Activated naive CD4-positive, alpha-beta T cell treated with anti-CD3 and anti-CD28 coated beads, Interleukin-2, amount 10 ng/mL, durations not matched to agents 7 days and 5 days (primary cell): ENCODE measurements around the gene CCDC192.

Experiments
- CTCF ChIA-PET: fragments of 350-600 bp; sonication (Branson Sonifier 250); formaldehyde crosslinking; loops from one replicate; lab custom pipeline; 2021; ENCODE audit warnings: antibody characterized with exemption; lab: Charles Lee
- DNase-seq: peaks from one replicate; pipeline ENCODE4 v3.0.0-alpha.2; 2020
- H3K27ac Mint-ChIP-seq: one replicate; pipeline ENCODE4 v1.8.0; 2021; ENCODE audit warnings: mild to moderate bottlenecking, moderate library complexity, mixed read lengths
- H3K27me3 Mint-ChIP-seq: one replicate; pipeline ENCODE4 v1.8.0; 2021; ENCODE audit warnings: mild to moderate bottlenecking, mixed read lengths
- H3K36me3 Mint-ChIP-seq: one replicate; pipeline ENCODE4 v1.8.0; 2021; ENCODE audit warnings: mixed read lengths
- H3K4me1 Mint-ChIP-seq: one replicate; pipeline ENCODE4 v1.8.0; 2021; ENCODE audit warnings: mixed read lengths
- H3K4me3 Mint-ChIP-seq: one replicate; pipeline ENCODE4 v1.8.0; 2021; ENCODE audit warnings: mild to moderate bottlenecking, moderate library complexity, mixed read lengths
- H3K9me3 Mint-ChIP-seq: one replicate; pipeline ENCODE4 v1.8.0; 2021; ENCODE audit warnings: mixed read lengths

Gene CCDC192

DNA sequence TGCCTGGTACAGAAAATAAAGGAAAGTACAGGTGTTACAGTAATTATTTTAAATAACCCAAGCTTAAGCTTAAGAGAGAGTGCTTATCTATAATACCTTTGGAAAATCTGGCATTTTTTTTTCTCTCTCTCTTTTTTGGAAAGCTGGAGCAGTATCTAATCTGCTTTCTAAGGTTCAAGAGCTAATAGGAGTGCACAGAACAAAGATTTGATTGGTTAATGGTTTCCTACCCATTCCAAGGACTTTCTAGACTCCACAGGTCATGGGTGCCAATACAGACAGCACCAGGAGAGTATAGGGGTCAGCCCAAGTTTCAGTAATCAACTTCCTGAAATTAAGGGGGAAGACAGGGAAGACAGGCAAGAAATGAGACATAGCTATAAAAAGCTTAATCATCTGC lies 276.3 kb downstream of the CCDC192 start:
- CTCF ChIA-PET: interaction anchor here (0.5 kb wide), 1 partner anchor 334 kb away, joined by 4 read pairs; no protein-coding TSS in a partner anchor
- Mint-ChIP-seq H3K36me3 (no peaks in the 10 kb centered on the region), H3K27ac (no peak overlapping the region), H3K4me3 (no peak overlapping the region), H3K27me3 (no peaks in the 10 kb centered on the region), H3K4me1 (no peaks in the 10 kb centered on the region), H3K9me3 (no peaks in the 10 kb centered on the region)
- DNase-seq: no peak

DNA sequence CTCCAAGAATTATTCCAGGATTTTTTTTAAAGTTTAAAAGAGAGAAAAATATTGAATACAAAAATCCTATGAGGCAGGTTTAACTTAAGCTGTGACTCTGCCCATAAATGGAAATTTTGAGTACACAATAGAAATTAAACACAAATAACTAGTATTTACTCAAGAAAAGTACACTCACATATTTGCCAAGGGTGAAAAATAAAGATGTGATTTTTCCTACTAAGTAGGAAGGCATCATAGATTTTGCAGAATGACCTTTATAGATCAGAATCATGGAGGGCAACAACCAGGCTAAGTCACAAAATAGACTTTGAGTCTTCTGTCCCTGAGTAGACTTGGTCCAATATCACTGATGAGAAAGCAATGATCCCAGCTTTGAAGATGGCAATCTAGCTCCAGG lies 277.7 kb downstream of the CCDC192 start:
- CTCF ChIA-PET: no interaction called here
- no peaks in the 10 kb centered on the region for H3K36me3 Mint-ChIP-seq

DNA sequence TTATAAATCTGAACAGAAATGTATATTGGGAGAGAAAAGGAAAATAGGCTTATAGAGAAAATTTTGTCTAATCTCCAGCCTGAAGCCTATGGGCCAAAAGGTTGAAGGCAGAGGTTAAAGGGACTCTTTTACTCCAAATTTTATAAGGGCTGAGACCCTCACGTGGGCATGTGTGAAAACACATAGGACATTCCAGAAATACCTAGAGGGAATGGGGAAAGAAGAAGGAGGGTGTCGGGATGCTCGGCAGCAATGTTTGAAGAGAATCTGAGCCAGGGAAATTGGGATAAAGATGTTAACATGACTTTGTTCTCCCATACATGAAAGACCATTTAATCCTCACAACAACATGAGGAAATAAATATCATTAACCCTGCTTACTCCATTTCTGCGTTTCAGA lies 278.3 kb downstream of the CCDC192 start:
- Mint-ChIP-seq H3K36me3 (no peaks in the 10 kb centered on the region), H3K9me3 (no peaks in the 10 kb centered on the region), H3K27me3 (no peaks in the 10 kb centered on the region), H3K4me3 (no peak overlapping the region), H3K4me1 (no peaks in the 10 kb centered on the region), H3K27ac (no peak overlapping the region)
- CTCF ChIA-PET: no interaction called here
- no peak for DNase-seq

More for the DNA sequence above, 277.7 kb downstream of the CCDC192 start:
- no peak overlapping the region for H3K4me3 Mint-ChIP-seq
- H3K4me1 Mint-ChIP-seq: no peaks in the 10 kb centered on the region
- DNase-seq: no peak
- no peaks in the 10 kb centered on the region for H3K9me3 Mint-ChIP-seq
- no peaks in the 10 kb centered on the region for H3K27me3 Mint-ChIP-seq
- H3K27ac Mint-ChIP-seq: no peak overlapping the region

DNA sequence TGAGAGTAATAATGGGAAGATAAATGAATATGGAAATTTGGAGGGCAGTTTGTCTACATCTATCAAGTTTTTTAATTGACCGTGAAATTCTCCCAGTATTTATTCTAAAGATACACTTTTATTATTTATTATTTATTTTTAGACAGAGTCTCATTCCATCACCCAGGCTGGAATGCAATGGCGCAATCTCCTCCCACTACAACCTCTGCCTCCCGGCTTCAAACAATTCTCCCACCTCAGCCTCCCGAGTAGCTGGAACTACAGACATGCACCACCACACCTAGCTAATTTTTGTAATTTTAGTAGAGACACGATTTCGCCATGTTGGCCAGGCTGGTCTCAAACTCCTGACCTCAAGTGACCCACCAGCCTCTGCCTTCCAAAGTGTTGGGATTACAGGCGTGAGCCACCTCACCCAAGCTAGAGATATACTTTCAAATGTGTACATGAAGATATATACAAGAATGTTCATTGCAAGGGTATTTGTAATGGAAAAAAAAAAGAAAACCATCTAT lies 282.7 kb downstream of the CCDC192 start:
- CTCF ChIA-PET: no interaction called here
- Mint-ChIP-seq H3K9me3 (no peaks in the 10 kb centered on the region), H3K36me3 (no peaks in the 10 kb centered on the region), H3K27ac (no peak overlapping the region), H3K4me3 (no peak overlapping the region), H3K27me3 (no peaks in the 10 kb centered on the region), H3K4me1 (no peaks in the 10 kb centered on the region)
- DNase-seq: no peak

GRCh38 chr5:127987354-127988145 lies 284.4 kb downstream of the CCDC192 start:
- no peaks in the 10 kb centered on the region for H3K9me3 Mint-ChIP-seq
- H3K27ac Mint-ChIP-seq: no peak overlapping the region
- H3K36me3 Mint-ChIP-seq: no peaks in the 10 kb centered on the region
- CTCF ChIA-PET: no interaction called here
- no peaks in the 10 kb centered on the region for H3K4me1 Mint-ChIP-seq
- H3K4me3 Mint-ChIP-seq: no peak overlapping the region
- H3K27me3 Mint-ChIP-seq: no peaks in the 10 kb centered on the region
- no peak for DNase-seq

GRCh38 chr5:127988146-127988760 lies 285.1 kb downstream of the CCDC192 start:
- H3K27me3 Mint-ChIP-seq: no peaks in the 10 kb centered on the region
- H3K27ac Mint-ChIP-seq: no peak overlapping the region
- no peak overlapping the region for H3K4me3 Mint-ChIP-seq
- H3K9me3 Mint-ChIP-seq: no peaks in the 10 kb centered on the region
- H3K36me3 Mint-ChIP-seq: no peaks in the 10 kb centered on the region
- CTCF ChIA-PET: no interaction called here
- no peaks in the 10 kb centered on the region for H3K4me1 Mint-ChIP-seq
- no peak for DNase-seq
